GM12874 (cell line): ENCODE data around the gene CHCHD4.

Experiments used
- TF ChIP-seq, protein P1 (sequence below): IDR thresholded peaks from 2 replicates; pipeline ENCODE4 v1.5.1; 2011; ENCODE audit warnings: low read depth, mild to moderate bottlenecking, control low read depth, low read length, moderate library complexity; ENCODE audit not compliant: insufficient read depth

CHCHD4 gene

GRCh38 chr3:14082108-14082657, 42.5 kb downstream of the CHCHD4 start:
- TF ChIP-seq, protein P1, sequence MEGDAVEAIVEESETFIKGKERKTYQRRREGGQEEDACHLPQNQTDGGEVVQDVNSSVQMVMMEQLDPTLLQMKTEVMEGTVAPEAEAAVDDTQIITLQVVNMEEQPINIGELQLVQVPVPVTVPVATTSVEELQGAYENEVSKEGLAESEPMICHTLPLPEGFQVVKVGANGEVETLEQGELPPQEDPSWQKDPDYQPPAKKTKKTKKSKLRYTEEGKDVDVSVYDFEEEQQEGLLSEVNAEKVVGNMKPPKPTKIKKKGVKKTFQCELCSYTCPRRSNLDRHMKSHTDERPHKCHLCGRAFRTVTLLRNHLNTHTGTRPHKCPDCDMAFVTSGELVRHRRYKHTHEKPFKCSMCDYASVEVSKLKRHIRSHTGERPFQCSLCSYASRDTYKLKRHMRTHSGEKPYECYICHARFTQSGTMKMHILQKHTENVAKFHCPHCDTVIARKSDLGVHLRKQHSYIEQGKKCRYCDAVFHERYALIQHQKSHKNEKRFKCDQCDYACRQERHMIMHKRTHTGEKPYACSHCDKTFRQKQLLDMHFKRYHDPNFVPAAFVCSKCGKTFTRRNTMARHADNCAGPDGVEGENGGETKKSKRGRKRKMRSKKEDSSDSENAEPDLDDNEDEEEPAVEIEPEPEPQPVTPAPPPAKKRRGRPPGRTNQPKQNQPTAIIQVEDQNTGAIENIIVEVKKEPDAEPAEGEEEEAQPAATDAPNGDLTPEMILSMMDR, result no peak

DNA sequence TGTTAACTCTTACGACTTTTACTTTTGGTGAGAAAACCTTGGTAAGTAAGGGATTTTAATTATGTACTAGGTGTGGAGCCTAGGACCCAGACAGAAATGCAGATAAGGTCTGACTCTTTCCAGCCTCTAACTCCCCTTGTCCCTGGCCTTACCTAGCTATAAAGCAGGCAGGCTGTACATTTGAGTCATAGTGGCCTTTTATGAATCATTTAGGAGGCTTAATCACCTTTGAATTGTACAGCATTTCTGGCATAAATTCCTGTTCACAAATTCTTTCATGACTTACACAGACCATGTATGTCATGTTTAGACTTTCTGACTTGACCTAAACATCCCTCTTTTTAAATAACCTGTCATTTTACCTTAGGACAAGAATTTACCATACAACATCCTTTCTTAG, 47.4 kb downstream of the CHCHD4 start:
- TF ChIP-seq, protein P1, result no peak

DNA sequence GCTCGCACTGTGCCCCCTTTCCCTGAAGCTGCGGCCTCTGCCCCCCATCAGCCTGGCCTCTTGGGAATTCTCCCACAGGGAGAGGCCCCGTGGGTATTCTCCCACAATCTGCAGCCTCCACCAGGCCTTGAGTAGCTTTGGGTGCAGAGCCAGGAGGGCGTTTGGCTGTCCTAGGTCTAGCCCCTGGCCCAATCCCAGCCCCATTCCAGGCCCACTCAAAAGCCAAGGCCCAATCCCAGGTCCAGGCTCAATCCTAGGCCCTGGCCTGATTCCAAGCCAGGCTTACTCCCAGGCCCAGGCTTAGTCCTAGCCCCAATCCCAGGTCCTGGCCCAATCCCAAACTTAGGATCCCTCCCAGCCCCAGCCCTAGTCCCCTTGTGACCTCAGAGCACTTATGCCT, 59.8 kb downstream of the CHCHD4 start:
- TF ChIP-seq, protein P1, result no peak

DNA sequence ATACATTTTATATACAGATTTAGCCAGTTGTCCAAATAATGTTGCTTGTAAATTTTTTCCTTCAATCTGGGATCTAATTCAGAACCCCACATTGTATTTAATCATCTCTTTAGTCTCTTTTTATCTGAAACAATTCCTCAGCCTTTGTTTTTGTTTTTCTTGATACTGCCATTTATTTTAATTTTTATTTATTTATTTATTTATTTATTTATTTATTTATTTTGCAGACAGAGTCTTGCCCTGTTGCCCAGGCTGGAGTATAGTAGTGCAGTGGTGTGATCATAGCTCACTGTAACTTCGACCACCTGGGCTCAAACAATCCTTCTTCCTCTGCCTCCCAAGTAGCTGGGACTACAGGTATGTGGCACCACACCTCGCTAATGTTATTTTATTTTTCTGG, 61.5 kb downstream of the CHCHD4 start:
- TF ChIP-seq, protein P1, result no peak
